Activated CD8-positive, alpha-beta memory T cell treated with anti-CD3 and anti-CD28 coated beads for 36 hours (primary cell): ENCODE results near the gene ALOX5AP. TPM values are rescaled to one million over a fixed set of nuclear protein-coding genes. Genes with fewer than 3 reads are reported as not detected.

ENCODE experiments used
- CTCF ChIA-PET: fragments of 350-600 bp; sonication (Branson Sonifier 250); formaldehyde crosslinking; loops from one replicate; lab custom pipeline; 2021; ENCODE audit warnings: antibody characterized with exemption; lab: Charles Lee
- POLR2A ChIA-PET: fragments of 350-600 bp; sonication (Branson Sonifier 250); formaldehyde crosslinking; loops from one replicate; lab custom pipeline; 2021; ENCODE audit warnings: antibody characterized with exemption; lab: Charles Lee
- total RNA-seq, 2 experiments: library from RNA; stranded (reverse); gene quantifications; one replicate each; pipeline ENCODE4 v1.2.3, GENCODE V29; 2021

ALOX5AP gene
- total RNA-seq, 2 experiments from 2014 or later, result 33.4 to 34.1 TPM

- CTCF ChIA-PET, result interaction anchor here (1.5 kb wide), 1 partner anchor 58 kb away, joined by 4 read pairs; no protein-coding TSS in a partner anchor
- POLR2A ChIA-PET, result no interaction called here
These were observed 69.8 kb downstream of the ALOX5AP start for GRCh38 chr13:30805132-30805537.

- ChIA-PET POLR2A (no interaction called here), CTCF (interaction anchor here (1.5 kb wide), 1 partner anchor 59 kb away, joined by 4 read pairs; no protein-coding TSS in a partner anchor)
These were observed 70.3 kb downstream of the ALOX5AP start for GRCh38 chr13:30805603-30806011.

- CTCF ChIA-PET, result interaction anchor here (1.3 kb wide), 1 partner anchor 10 kb away, joined by 3 read pairs; no protein-coding TSS in a partner anchor
- POLR2A ChIA-PET, result no interaction called here
These were observed 71.4 kb downstream of the ALOX5AP start for GRCh38 chr13:30806784-30807183.

GRCh38 chr13:30807392-30807791, 72.0 kb downstream of the ALOX5AP start:
- CTCF ChIA-PET, result interaction anchor here (1.3 kb wide), 1 partner anchor 9 kb away, joined by 3 read pairs; no protein-coding TSS in a partner anchor
- POLR2A ChIA-PET, result no interaction called here

- POLR2A ChIA-PET, result no interaction called here
- CTCF ChIA-PET, result no interaction called here
These were observed 73.3 kb downstream of the ALOX5AP start for GRCh38 chr13:30808600-30808999.

GRCh38 chr13:30809787-30810186, 74.4 kb downstream of the ALOX5AP start:
- POLR2A ChIA-PET, result no interaction called here
- CTCF ChIA-PET, result no interaction called here

GRCh38 chr13:30810261-30810701, 74.9 kb downstream of the ALOX5AP start:
- POLR2A ChIA-PET, result no interaction called here
- CTCF ChIA-PET, result no interaction called here

- CTCF ChIA-PET, result no interaction called here
- POLR2A ChIA-PET, result no interaction called here
These were observed 75.5 kb downstream of the ALOX5AP start for GRCh38 chr13:30810801-30811200.

Other genes starting within 250 kb of the ALOX5AP start
- 10 to 100 TPM; 16.1 to 16.9 TPM for gene USPL1, start 117.6 kb upstream of the ALOX5AP start, total RNA-seq
- not detected for gene MEDAG, start 170.7 kb downstream of the ALOX5AP start, total RNA-seq
- gene TEX26, start 197.1 kb downstream of the ALOX5AP start, total RNA-seq, result not detected